Neural progenitor cell (in vitro differentiated cells): ENCODE measurements around the gene NCAPD3. TPM values are rescaled to one million over a fixed set of nuclear protein-coding genes. Genes with fewer than 3 reads are reported as not detected.

Experiments used
- DNase-seq: peaks from one replicate; pipeline ENCODE4 v3.0.0-alpha.2; 2016; ENCODE audit warnings: low spot score
- H2AFZ ChIP-seq: fragments of 200-600 bp; sonication (generic); replicated peaks from 2 replicates; pipeline ENCODE4 v1.6.1; 2016; ENCODE audit warnings: antibody characterized with exemption
- H3F3A ChIP-seq: fragments of 200-600 bp; sonication (generic); 2 replicates; pipeline ENCODE4 v1.6.1; 2016; ENCODE audit warnings: antibody characterized with exemption, low read depth
- H3K27ac ChIP-seq: fragments of 200-600 bp; sonication (generic); 2 replicates; pipeline ENCODE4 v1.5.1; 2016; ENCODE audit warnings: mild to moderate bottlenecking
- H3K27me3 ChIP-seq: fragments of 200-600 bp; sonication (generic); 2 replicates; pipeline ENCODE4 v1.6.1; 2016; ENCODE audit warnings: mild to moderate bottlenecking, moderate library complexity
- H3K36me3 ChIP-seq: fragments of 200-600 bp; sonication (generic); 2 replicates; pipeline ENCODE4 v1.5.1; 2016
- H3K4me1 ChIP-seq: fragments of 200-600 bp; sonication (generic); 2 replicates; pipeline ENCODE4 v1.6.1; 2016; ENCODE audit warnings: mixed run types
- H3K4me2 ChIP-seq: fragments of 200-600 bp; sonication (generic); 2 replicates; pipeline ENCODE4 v1.6.1; 2016
- H3K4me3 ChIP-seq: fragments of 200-600 bp; sonication (generic); 2 replicates; pipeline ENCODE4 v1.5.1; 2016
- H3K79me2 ChIP-seq: fragments of 200-600 bp; sonication (generic); 2 replicates; pipeline ENCODE4 v1.6.1; 2016; ENCODE audit warnings: low read depth
- H3K9ac ChIP-seq: fragments of 200-600 bp; sonication (generic); 2 replicates; pipeline ENCODE4 v1.6.1; 2016
- H3K9me3 ChIP-seq: fragments of 200-600 bp; sonication (generic); 2 replicates; pipeline ENCODE4 v1.5.1; 2016; ENCODE audit warnings: low read depth
- H4K20me1 ChIP-seq: fragments of 200-600 bp; sonication (generic); 2 replicates; pipeline ENCODE4 v1.6.1; 2016; ENCODE audit warnings: low read depth
- H3K27ac Mint-ChIP-seq: 3 replicates; pipeline ENCODE4 v1.8.0; 2021; ENCODE audit warnings: mixed read lengths
- H3K27me3 Mint-ChIP-seq: 2 replicates; pipeline ENCODE4 v1.8.0; 2022; ENCODE audit warnings: low read depth, mild to moderate bottlenecking, inconsistent platforms, moderate library complexity, mixed read lengths; ENCODE audit not compliant: insufficient read depth
- H3K36me3 Mint-ChIP-seq: 3 replicates; pipeline ENCODE4 v1.8.0; 2021; ENCODE audit warnings: mixed read lengths
- H3K4me1 Mint-ChIP-seq: 3 replicates; pipeline ENCODE4 v1.8.0; 2021; ENCODE audit warnings: mixed read lengths
- H3K4me3 Mint-ChIP-seq: 3 replicates; pipeline ENCODE4 v1.8.0; 2021; ENCODE audit warnings: mild to moderate bottlenecking, moderate library complexity, mixed read lengths
- H3K9me3 Mint-ChIP-seq: 3 replicates; pipeline ENCODE4 v1.8.0; 2020; ENCODE audit warnings: mixed read lengths
- EZH2 ChIP-seq: fragments of 200-600 bp; sonication (generic); IDR thresholded peaks from 2 replicates; pipeline ENCODE4 v1.6.1; 2017; ENCODE audit warnings: antibody characterized with exemption, mild to moderate bottlenecking, moderate library complexity
- EZH2phosphoT487 ChIP-seq: fragments of 200-600 bp; sonication (generic); IDR thresholded peaks from 2 replicates; pipeline ENCODE4 v1.6.1; 2017; ENCODE audit warnings: antibody characterized with exemption
- total RNA-seq: library from RNA; depleted of rRNA; stranded (reverse); fragments of >200 nt; gene quantifications from 2 replicates; pipeline ENCODE4 v1.2.3, GENCODE V29; 2015; ENCODE audit warnings: low replicate concordance
- TF ChIP-seq, protein P1 (sequence below): fragments of 200-600 bp; sonication (generic); IDR thresholded peaks from 2 replicates; pipeline ENCODE4 v1.5.1; 2017; ENCODE audit warnings: antibody characterized with exemption, mild to moderate bottlenecking

NCAPD3 gene
- total RNA-seq, 1 donor from 2014 or later: 41.0 TPM

DNA sequence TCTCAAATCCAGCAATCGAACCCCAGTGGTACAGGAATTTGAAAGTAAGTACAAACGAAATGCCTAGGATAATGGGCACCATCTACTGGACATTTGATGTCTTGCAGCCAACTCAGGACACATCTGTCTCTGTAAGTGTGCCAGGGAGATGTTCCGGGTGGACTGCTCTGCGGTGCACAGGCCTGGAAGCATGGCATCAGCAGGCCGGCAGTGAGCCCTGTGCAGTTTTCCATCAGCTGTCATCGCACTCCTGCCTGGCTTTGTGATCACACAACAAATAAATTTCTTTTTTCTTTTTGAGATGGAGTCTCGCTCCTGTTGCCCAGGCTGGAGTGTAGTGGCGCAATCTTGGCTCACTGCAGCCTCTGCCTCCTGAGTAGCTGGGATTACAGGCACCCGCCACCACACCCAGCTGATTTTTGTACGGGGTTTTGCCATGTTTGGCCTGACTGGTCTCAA, 83.9 kb downstream of the NCAPD3 start:
- H3K4me3 Mint-ChIP-seq: no peak overlapping the region
- Histone ChIP-seq H4K20me1 (no peaks in the 10 kb centered on the region), H3F3A (peaks cover 11% of the 10 kb centered on the region), H3K79me2 (peaks cover 23% of the 10 kb centered on the region), H2AFZ (no peak overlapping the region), H3K4me2 (no peak overlapping the region), H3K9me3 (no peaks in the 10 kb centered on the region), H3K27ac (no peak overlapping the region), H3K4me1 (peaks cover 8% of the 10 kb centered on the region), H3K27me3 (no peaks in the 10 kb centered on the region), H3K9ac (no peak overlapping the region), H3K36me3 (peaks cover 3% of the 10 kb centered on the region), H3K4me3 (no peak overlapping the region)
- H3K27me3 Mint-ChIP-seq: no peaks in the 10 kb centered on the region
- H3K36me3 Mint-ChIP-seq: peaks cover 52% of the 10 kb centered on the region
- no peak overlapping the region for H3K27ac Mint-ChIP-seq
- H3K4me1 Mint-ChIP-seq: peaks cover 4% of the 10 kb centered on the region
- H3K9me3 Mint-ChIP-seq: peaks cover 23% of the 10 kb centered on the region
- peak; percentile 73 for DNase-seq
- no peak for TF ChIP-seq EZH2
- TF ChIP-seq, protein P1, sequence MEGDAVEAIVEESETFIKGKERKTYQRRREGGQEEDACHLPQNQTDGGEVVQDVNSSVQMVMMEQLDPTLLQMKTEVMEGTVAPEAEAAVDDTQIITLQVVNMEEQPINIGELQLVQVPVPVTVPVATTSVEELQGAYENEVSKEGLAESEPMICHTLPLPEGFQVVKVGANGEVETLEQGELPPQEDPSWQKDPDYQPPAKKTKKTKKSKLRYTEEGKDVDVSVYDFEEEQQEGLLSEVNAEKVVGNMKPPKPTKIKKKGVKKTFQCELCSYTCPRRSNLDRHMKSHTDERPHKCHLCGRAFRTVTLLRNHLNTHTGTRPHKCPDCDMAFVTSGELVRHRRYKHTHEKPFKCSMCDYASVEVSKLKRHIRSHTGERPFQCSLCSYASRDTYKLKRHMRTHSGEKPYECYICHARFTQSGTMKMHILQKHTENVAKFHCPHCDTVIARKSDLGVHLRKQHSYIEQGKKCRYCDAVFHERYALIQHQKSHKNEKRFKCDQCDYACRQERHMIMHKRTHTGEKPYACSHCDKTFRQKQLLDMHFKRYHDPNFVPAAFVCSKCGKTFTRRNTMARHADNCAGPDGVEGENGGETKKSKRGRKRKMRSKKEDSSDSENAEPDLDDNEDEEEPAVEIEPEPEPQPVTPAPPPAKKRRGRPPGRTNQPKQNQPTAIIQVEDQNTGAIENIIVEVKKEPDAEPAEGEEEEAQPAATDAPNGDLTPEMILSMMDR: peak; percentile 78

DNA sequence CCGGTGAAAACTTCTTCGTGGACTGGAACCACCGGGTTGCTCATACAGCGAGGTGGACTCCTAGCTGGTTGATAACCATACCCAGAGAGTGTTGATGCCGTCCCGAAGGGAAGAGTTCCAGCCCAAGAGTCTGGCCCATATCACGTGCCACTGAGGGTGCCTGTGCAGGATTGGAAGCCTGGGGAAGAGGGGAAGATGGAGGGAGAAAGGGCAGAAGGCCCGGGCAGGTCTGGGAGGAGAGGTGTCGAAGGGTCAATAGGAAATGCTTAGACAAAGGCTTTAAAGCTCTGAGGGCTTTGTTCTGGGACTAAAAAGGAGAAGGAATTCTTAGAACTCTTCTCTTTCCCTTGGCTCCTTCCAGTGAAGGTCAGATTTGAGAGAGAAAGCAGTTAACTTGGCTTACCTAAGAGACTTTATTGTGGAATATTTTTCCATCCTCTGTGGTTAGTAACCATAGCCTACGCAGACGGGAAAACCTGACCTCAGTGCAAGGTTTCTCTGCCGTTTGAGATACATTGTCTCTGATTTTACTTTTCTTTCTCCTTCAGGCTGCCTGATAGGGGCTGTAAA, 84.4 kb downstream of the NCAPD3 start:
- H4K20me1 ChIP-seq: no peaks in the 10 kb centered on the region
- Mint-ChIP-seq H3K27ac (peak overlapping the region; percentile 91), H3K27me3 (no peaks in the 10 kb centered on the region), H3K9me3 (peaks cover 28% of the 10 kb centered on the region), H3K4me3 (no peak overlapping the region), H3K4me1 (peaks cover 4% of the 10 kb centered on the region), H3K36me3 (peaks cover 51% of the 10 kb centered on the region)
- H3K4me1 ChIP-seq: peaks cover 8% of the 10 kb centered on the region
- no peak overlapping the region for H3K4me2 ChIP-seq
- DNase-seq: peak; percentile 24
- H3K9me3 ChIP-seq: no peaks in the 10 kb centered on the region
- peaks cover 26% of the 10 kb centered on the region for H3K79me2 ChIP-seq
- peak overlapping the region; percentile 65 for H3K27ac ChIP-seq
- H3K36me3 ChIP-seq: no peaks in the 10 kb centered on the region
- no peak overlapping the region for H3K9ac ChIP-seq
- H3F3A ChIP-seq: peaks cover 11% of the 10 kb centered on the region
- H3K27me3 ChIP-seq: no peaks in the 10 kb centered on the region
- TF ChIP-seq EZH2phosphoT487 (no peak), EZH2 (no peak)
- TF ChIP-seq, protein P1: no peak
- H2AFZ ChIP-seq: no peak overlapping the region
- H3K4me3 ChIP-seq: no peak overlapping the region

DNA sequence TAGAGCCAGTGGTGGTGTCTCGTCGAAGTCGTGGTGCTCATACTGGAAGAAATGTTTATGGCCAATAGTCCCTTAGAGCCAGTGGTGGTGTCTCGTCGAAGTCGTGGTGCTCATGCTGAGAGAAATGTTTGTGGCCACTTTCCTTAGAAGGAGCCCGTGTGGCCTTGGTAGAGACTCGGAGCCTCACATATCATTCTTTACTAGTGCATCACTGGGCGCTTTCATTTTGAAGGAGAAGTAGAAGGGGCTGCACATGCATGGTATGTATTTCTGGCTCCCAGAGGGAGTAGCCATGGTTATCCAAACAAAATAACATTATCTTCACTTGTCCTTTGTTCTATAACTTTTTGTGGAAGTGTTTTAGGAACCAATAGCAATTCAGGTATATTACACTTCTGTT, 85.4 kb downstream of the NCAPD3 start:
- Mint-ChIP-seq H3K27me3 (no peaks in the 10 kb centered on the region), H3K4me1 (peaks cover 4% of the 10 kb centered on the region), H3K9me3 (peaks cover 34% of the 10 kb centered on the region), H3K4me3 (no peak overlapping the region), H3K27ac (no peak overlapping the region), H3K36me3 (peaks cover 51% of the 10 kb centered on the region)
- no peak overlapping the region for H3K9ac ChIP-seq
- peaks cover 26% of the 10 kb centered on the region for H3K79me2 ChIP-seq
- DNase-seq: no peak
- H3F3A ChIP-seq: peaks cover 11% of the 10 kb centered on the region
- TF ChIP-seq EZH2phosphoT487 (no peak), EZH2 (no peak)
- TF ChIP-seq, protein P1: no peak
- H3K4me1 ChIP-seq: peaks cover 8% of the 10 kb centered on the region
- H3K4me2 ChIP-seq: no peak overlapping the region
- H3K9me3 ChIP-seq: no peaks in the 10 kb centered on the region
- H3K36me3 ChIP-seq: peaks cover 2% of the 10 kb centered on the region
- H3K27ac ChIP-seq: no peak overlapping the region
- no peaks in the 10 kb centered on the region for H4K20me1 ChIP-seq
- no peak overlapping the region for H2AFZ ChIP-seq
- no peak overlapping the region for H3K4me3 ChIP-seq
- no peaks in the 10 kb centered on the region for H3K27me3 ChIP-seq
